SK-N-SH (cell line): ENCODE results near the gene CCL27.

Experiments
- MXI1 ChIP-seq: IDR thresholded peaks from 2 replicates; pipeline ENCODE4 v1.6.1; 2012; ENCODE audit warnings: mild to moderate bottlenecking, low read depth, low read length, improper control_type of control experiment
- RAD21 ChIP-seq: IDR thresholded peaks from 2 replicates; pipeline ENCODE4 v1.6.1; 2012; ENCODE audit warnings: mild to moderate bottlenecking, low read length
- TF ChIP-seq, protein P1 (sequence below): fragments of 200-600 bp; sonication (generic); IDR thresholded peaks from 2 replicates; pipeline ENCODE4 v1.6.1; 2017; ENCODE audit warnings: antibody characterized with exemption, mild to moderate bottlenecking, moderate library complexity

DNA sequence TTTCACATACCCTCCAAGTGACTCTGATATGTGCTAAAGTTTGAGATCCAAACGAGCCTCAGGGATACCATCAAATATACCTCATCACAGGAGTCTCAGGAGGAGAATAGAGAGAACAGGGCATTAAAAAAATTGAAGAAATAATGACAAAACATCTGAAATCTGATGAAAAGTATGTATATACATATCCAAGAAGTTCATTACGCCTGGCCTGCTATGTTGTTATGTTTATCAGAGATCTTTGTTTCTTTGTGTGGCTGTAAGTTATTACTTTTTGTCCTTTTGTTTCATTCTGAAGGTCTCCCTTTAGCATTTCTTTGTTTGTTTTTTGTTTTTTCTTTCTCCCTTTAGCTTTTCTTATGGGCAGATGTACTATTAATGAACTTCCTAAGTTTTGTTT lies 31.1 kb upstream of the CCL27 start:
- TF ChIP-seq, protein P1, sequence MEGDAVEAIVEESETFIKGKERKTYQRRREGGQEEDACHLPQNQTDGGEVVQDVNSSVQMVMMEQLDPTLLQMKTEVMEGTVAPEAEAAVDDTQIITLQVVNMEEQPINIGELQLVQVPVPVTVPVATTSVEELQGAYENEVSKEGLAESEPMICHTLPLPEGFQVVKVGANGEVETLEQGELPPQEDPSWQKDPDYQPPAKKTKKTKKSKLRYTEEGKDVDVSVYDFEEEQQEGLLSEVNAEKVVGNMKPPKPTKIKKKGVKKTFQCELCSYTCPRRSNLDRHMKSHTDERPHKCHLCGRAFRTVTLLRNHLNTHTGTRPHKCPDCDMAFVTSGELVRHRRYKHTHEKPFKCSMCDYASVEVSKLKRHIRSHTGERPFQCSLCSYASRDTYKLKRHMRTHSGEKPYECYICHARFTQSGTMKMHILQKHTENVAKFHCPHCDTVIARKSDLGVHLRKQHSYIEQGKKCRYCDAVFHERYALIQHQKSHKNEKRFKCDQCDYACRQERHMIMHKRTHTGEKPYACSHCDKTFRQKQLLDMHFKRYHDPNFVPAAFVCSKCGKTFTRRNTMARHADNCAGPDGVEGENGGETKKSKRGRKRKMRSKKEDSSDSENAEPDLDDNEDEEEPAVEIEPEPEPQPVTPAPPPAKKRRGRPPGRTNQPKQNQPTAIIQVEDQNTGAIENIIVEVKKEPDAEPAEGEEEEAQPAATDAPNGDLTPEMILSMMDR, result no peak
- TF ChIP-seq RAD21 (no peak), MXI1 (no peak)
